GM15510 (cell line): ENCODE data around the gene GUSB.

Experiments used
- POLR2A ChIP-seq: IDR thresholded peaks from 3 replicates; pipeline ENCODE4 v1.6.1; 2011; ENCODE audit warnings: borderline replicate concordance; ENCODE audit not compliant: insufficient read length; ENCODE audit errors: extremely low read depth

The GUSB gene

GRCh38 chr7:65937296-65937695 lies 44.7 kb downstream of the GUSB start:
- TF ChIP-seq POLR2A, result no peak

GRCh38 chr7:65931685-65932084 lies 50.3 kb downstream of the GUSB start:
- no peak for TF ChIP-seq POLR2A

- no peak for TF ChIP-seq POLR2A
Measured at GRCh38 chr7:65927489-65928448, 54.2 kb downstream of the GUSB start.

GRCh38 chr7:65926588-65926987 lies 55.4 kb downstream of the GUSB start:
- TF ChIP-seq POLR2A, result no peak

- no peak for TF ChIP-seq POLR2A
Measured at GRCh38 chr7:65925040-65925439, 57.0 kb downstream of the GUSB start.

GRCh38 chr7:65924193-65924592 lies 57.8 kb downstream of the GUSB start:
- no peak for TF ChIP-seq POLR2A

- TF ChIP-seq POLR2A, result no peak
Measured at GRCh38 chr7:65923316-65923715, 58.7 kb downstream of the GUSB start.

GRCh38 chr7:65915921-65916657 lies 65.9 kb downstream of the GUSB start:
- TF ChIP-seq POLR2A, result no peak

GRCh38 chr7:65912237-65912636 lies 69.8 kb downstream of the GUSB start:
- no peak for TF ChIP-seq POLR2A
